GM19035 (cell line): ENCODE data around the gene HCRT.
"Not testable (repeated sequence)": the region's sequence is repeated elsewhere in the genome, so short reads cannot be mapped to it uniquely, and the experiment has no call there.

Source experiments
- ATAC-seq: cut with Tn5 transposase; IDR thresholded peaks from one replicate; pipeline ENCODE4 v1.9.1; 2021; ENCODE audit not compliant: unreplicated experiment

HCRT gene

DNA sequence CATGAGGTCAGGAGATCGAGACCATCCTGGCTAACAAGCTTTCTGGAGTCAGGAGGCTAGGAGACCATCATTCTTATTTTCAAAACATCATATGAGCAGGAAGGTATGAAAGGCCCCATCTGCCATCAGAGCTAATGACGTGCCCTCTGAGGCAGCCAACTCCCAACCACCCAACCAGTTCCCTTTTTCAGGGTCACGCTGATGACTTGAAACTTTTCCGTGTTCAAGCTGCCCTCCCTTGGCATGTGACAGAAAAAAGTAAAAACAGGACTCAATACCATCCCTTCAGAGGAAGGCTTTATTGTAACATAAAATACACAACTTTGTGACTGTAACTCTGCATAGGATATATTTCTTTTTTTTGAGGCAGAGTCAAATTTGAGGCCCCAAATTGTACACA is 13.6 kb upstream of the HCRT start:
- ATAC-seq: no peak

DNA sequence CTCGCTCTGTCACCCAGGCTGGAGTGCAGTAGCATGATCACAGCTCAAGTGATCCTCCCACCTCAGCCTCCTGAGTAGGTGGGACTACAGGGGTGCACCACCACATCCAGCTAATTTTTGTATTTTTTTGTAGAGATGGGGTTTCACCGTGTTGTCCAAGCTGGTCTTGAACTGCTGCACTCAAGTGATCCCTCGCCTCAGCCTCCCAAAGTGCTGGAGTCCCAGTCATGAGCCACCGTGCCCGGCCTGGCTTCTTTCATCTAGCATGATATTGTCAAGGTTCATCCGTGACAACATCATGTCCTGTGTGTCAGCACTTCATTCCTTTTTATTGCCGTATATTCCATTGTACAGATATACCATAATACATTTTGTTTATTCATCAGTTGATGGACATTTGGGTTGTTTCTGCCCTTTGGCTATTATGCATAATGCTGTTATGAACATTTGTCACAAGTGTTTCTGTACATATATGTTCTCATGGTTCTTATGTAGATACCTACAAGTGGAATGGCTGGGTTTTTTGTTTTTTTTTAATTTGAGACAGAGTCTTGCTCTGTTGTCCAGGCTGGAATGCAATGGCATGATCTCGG is 12.4 kb upstream of the HCRT start:
- ATAC-seq: no peak

DNA sequence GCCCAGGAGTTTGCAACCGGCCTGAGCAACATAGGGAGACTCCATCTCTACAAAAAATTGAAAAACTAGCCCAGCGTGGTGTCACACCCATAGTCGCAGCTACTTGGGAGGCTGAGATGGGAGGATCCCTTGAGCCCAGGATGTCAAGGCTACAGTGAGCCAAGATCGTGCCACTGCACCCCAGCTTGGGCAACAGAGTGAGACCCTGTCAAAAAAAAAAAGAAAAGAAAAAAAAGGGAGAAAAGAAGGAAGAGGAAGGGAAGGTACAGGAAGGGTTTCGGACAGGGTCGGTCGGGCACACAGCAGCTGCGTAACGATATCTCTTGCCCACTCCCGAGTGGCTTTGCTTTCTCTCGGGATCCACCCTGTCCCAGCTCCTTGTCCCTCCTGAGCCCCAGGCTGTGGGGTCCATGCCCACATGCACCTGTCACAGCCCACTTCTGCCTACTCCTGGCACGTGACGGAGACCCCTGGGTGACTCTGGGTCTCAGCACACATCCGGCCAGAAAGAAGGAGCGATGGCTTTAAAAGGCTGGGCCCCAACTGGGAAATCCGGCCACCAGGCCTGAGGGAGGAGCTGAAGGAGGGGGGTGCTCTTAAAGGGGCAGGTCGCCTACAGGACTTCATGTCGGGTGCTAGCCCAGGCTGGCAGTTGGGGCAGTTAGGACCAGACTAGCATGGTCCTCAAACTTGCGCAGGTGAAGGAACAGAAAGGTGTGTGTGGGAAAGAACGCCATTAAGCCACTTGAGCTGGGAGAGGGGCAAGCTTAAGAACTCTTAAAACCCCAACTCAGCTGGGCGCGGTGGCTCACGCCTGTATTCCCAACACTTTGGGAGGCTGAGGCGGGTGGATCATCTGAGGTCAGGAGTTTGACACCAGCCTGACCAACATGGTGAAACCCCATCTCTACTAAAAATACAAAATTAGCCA is 9.0 kb upstream of the HCRT start, which contains the start of gene GHDC:
Gene GHDC, minus strand, starts transcription at position 526 of the 931 bp plus-strand sequence. CDS start 913 bp downstream, outside the sequence.
- ATAC-seq: peak; percentile 93

DNA sequence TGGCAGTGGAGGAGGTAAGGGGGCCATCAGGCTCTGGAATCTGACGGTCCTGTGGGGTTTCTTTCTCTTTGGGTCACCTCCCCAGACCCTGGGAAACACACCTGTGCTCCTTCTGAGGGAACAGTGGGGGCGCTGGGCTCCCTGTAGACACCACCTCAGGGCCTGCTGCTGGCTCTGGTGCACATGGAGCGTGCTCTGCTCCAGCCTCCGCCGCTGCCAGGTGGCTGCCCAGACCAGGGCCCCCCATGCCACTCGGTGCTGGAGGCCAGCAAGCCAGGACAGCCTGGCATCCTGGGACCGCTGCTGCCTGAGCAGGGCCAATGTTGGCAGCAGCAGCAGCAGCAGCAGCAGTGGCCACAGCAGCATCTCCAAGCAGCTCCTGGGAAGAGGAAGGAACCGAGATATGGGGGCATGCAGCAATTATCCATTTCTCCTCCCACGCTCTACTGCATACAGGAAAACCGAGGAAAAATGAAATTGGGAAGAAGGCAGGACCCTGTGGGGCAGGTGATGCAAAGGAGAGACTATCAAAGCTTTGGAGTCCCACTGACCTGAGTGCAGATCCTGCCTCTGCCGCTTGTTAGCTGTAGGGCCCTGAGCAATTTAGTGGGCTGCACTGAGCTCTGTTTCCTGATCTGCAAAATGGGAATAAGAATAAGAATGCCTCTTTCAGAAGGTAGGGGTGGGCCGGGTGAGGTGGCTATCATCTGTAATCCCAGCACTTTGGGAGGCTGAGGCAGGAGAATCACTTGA is 8.1 kb upstream of the HCRT start:
- no peak for ATAC-seq

DNA sequence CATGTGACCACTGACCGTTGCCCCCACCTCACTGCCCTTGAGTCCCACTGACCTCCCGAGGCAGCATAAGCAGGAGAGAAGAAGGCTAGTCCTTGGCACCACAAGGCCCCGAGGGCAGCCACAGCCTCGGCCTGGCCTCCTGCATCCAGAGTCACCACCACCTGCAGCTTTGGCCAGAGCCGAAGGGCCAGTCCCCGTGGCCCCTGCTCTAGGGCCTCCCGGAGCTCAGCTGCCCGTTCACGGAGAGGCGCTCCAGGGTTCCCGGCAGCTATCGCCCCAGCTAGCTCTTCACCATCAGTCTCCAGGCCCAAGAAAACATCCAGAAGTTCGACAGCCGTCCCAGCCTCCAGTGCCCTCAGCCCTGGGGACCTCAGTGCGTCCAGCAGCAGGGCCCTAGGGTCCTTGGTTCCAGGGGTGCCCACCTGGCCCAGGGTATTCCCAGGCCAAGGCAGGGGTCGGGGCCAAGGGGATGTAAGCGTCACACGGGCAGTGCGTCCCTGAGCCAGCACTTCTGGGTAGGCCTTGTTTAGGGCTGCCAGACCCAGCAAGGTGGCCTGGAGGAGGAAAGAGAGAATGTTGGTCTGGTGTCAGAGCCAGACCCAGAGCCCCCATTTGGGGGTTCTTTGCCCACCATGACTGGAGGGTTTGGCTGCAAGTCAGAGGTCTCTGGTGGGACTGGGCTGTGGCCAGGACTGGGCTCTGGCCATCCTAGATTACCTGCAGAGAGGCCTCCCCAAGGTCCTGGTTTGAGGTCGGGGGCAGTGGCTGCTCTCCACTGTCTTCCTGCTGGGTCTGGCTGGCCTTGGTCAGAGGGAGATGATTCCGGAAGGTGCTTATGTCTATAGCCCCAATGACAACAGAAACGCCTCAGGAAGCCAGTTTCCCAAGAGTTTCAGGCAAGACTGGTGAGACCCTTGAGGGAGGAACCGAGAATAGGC is 7.2 kb upstream of the HCRT start:
- no peak for ATAC-seq

DNA sequence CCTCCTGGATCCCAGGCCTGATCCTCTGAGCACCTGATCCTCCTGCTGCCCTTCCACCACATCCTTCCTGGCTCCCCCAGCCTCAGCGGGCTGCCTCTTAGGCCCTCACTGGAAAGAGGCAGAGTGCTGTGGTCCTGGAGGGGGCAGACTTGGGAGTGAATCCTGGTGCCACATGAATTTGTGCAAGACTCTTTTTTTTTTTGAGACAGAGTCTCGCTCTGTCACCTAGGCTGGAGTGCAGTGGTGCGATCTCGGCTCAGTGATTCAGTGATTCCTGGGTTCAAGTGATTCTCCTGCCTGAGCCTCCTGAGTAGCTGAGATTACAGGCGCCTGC is 6.0 kb upstream of the HCRT start:
- no peak for ATAC-seq

DNA sequence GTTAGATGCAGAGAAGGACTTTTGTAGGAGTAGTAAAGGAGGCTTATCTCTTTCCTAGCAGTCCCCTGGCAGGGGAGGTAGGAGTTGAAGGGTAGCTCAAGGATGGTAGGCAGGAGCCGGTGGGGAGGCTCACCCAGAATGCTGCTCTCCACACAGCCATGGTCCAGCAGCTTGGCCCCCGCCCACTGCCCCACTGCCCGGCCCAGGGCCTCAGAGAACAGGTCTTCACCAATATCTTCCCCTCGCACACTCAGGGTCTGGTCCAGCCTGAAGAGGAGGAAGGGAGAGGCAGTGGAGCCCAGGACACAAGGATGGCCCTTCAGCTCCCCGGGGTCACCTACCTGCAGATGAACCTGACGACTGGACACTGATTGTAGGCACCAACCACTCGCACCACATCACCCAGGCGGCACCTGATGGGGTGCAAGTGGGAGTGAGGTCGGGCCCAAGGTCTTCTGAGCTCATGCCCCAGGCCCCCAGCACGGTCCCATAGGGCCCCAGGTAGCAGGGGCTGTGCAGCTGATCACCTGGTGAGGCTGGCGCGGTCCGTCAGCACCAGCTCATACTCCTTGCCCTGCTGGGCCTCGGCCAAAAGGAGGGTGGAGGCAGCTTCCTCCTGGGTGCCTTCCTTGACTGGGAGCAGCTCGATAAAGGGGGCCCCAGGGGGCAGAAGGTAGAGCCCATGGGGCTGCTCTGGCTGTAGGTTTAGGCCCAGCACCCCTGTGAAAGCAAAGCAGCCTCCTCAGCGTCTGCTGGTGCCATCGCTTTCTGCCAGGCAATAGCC is 5.4 kb upstream of the HCRT start:
- ATAC-seq: no peak

DNA sequence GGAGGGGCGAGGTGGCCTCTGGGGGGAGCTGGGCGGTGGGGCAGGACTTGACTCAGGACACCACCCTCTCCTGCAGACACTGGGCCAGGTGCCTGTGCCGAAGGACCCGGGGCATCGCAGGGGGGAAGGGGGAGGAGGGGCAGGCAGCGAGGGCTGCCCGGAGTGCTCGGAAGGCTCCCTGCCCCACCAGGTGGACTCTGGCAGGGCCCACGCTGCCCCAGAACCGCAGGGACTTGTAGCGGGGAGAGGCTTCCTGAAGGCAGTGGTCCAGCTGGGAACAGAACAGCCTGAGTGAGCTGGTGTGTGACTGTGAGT is 4.4 kb upstream of the HCRT start:
- ATAC-seq: no peak

DNA sequence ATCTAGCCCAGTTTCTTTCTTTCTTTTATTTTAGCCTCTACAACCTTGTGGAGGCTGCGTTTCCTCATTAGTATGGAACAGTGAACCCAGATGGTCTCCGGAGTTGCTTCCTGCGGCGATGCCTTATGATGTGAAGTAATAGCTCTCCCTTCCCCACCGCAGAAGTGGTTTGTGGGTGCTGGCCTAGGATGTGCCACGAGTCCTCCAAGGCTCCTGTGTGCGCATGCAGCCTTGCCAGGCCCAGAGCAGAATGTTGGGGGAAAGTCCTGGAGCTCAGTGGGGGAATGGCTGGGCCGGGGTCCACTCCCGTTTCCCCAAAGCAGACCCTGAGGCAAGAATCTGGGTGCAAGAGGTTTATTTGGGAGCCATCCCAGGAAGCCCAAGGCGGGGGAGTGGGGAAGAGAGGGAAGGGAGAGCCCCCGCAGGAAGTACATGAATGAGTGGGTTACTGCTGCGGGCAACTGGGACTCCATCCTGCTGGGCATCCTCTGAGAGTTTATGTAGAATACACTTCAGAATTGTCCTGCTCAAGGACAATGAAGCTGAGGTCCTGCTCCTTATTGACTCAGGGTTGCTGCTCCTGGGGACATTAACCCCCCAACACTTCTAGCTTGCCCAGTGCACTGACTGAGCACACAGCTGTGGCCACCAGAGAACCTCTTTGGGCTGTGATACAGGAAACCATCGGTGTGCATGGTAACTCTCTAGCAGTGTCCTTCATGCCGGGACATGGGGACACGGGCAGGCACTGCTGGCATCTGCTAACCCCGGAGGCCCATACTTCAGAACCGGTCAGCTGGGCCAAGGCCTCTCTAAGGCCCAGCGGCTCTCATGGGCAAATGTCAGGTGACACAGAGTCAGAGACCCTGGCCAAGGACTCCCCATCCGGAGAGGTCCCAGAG is 3.7 kb upstream of the HCRT start:
- ATAC-seq: no peak

DNA sequence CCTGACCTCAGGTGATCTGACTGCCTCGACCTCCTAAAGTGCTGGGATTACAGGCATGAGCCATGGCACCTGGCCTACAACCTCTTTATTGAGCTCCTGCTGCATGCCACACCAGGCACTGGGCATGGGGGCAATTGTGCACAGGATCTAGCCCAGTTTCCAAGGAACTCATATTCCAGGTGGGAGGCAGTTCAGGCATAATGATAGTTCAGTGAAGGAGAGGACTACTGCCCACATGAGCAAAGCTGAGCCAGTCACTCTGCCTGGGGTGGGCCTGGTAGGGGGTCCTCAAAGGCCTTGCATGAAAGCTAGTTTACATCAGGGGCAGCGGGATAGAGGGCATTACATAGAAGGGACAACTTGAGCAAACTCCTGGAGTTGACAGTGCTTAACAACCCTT is 2.6 kb upstream of the HCRT start:
- no peak for ATAC-seq

DNA sequence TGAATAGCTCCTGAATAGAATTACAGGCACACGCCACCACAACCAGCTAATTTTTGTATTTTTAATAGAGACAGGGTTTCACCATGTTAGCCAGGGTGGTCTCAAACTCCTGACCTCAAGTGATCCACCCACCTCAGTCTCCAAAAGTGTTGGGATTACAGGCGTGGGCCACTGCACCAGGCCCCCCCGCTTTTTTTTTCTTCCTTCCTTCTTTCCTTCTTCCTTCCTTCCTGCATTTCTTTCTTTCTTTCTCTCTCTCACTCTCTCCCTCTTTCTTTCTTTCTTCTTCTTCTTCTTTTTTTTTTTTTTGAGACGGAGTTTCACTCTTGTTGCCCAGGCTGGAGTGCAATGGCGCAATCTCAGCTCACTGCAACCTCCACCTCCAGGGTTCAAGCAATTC is 939 bp upstream of the HCRT start:
- not testable (repeated sequence) for ATAC-seq

DNA sequence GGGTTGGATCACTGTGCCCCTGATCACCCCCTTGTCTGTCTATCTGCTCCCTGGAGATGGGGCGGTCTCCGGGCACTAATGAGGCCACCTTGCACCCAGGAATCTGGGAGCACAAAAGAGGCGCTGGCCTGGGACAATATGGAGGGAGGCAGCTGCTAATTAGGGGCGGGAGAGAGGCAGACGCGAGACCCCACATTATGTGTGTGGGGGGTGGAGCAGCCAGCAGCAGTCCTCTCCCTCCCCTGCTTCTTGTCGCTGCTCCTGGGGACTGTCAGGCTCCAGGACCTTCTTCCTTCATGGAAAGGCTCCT is 324 bp upstream of the HCRT start:
- no peak for ATAC-seq

DNA sequence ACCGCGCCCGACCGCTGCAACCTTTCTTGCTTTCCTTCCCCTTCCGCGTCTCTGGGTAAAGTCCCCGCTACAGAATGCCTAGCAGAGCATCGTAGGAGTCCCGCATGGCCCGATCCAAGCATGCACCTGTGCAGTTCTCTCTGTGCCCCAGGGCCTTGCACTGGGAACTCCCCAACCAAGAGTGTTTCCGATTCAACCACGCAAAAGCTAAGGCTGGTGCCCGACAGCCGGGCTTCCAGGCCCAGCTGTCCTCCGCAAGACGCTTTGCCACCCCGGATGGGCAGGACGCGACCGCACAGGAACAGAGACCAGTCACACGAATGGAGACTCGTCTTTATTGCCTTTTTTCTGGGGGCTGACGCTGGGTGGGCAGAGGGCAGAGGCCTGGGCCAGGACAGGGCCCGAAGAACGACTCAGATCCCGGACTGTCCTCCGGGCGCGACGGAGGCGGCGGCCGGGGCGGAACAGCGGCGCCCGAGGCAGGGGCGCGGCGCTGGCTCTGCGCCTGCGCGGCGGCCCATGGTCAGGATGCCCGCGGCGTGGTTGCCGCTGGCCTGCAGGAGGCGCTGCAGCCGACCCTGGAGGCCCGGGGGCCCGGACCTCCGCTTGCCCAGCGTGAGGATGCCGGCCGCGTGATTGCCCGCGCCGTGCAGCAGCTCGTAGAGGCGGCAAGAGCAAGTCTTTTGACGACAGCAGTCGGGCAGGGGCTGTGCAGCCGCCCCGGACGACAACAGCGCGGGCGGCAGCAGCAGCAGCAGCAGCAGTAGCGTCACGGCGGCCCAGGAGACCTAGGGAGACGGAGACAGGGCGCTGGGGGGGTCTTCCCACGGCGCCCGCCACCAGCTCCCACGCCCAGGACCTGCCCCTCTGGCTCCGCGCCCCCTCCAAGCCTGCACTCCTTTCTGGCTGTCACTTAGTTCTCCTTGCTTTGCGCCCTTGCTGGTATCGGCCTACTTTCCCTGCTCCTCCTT is 1.2 kb downstream of the HCRT start:
- ATAC-seq: peak; percentile 54

DNA sequence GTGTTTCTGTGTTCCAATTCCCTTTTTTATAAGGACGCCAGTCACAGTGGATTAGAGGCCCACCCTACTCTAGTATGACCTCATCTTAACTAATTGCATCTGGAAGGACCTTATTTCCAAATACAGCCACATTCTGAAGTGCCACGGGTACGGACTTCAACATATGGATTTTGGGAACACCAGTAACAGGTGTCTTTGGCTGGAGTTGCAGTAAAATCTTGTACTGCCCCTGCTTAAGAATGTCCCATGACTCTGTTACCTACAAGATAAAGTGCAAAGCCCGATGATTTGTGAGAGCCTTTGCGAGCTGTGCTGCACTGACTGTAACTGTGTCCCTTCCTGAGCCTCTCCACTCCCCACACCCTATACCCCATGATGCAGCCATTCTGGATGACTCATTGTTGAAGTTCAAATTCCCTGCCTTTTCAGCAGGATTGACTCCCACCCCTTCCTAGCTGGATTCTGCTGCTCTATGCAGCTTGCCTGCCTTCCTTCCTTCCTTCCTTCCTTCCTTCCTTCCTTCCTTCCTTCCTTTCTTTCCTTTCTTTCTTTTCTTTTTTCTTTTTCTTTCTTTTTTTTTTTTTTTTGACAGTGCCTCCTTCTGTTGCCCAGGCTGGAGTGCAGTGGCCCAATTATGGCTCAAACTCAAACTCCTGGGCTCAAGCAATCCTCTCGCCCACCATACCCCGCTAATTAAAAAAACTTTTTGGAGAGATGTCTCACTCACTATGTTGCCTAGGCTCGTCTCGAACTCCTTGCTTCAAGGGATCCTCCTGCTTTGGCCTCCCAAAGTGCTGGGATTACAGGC is 2.1 kb downstream of the HCRT start:
- no peak for ATAC-seq

DNA sequence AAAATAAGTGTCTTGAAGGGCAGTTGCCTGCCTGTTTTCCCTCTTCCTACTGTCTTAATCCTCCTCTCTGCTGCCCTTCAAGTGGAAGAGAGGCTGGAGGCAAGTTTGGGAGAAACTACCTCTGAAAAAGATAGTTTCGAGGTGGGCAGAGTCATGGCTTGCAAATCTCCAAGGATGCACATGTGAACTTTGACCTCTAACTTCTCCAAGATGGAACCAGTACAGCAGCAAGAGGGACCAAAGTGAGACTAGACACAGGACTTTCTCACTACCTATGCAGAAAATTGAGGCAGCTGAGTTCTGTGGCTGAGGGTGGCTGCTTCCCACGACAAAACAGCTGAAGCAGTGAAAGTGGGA is 3.4 kb downstream of the HCRT start:
- ATAC-seq: no peak

DNA sequence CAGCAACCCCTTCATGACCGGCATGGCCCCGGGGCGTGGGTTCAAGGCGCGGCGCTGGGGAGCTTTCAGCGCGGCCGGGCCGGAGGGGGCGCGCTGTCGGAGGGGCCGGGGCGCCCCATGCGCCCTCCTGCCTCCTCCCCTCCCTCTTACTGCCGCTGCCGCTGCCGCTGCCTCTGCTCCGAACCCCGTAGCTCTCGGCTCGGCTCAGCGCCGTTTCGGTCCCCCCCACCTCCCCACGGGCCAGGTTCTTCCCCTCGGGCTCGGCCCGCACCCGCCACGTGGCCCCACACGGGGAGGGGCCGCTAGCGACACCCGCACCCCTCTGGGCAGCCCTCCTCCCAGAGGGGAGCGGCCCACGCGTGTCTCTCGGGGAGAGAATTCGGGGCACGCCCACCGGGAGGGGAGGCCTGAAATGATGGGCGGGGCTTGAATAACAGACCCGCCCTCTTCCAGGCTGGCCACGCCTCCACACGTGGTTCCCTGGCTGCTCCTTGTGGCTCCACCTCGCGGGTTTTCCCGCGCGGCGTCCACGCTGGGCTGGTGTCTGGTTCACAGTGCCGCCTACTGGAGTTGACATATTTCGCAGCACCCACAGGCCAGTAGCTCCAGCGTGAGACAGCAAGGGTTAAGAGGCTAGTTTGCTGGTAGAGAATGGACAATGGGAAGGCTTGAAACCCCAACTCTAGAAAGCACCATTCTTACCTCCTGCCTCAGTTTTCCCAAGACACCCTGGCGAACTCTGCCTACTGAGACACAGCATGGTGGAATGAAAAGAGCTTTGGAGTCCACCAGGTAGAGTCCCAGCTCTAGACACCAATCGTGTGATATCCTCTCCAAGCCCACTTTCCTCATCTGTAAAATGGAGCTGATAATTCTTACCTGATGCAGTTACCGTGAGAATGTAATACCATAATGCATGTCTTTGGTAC is 4.1 kb downstream of the HCRT start, which contains the start of gene KCNH4:
Gene KCNH4, minus strand, starts transcription at position 221 of the 929 bp plus-strand sequence. Its CDS starts 197 bp downstream, at position 24.
- ATAC-seq: peak; percentile 42
